ENCODE measurements around the gene DHRS3. TPM values are rescaled to one million over a fixed set of nuclear protein-coding genes. Genes with fewer than 3 reads are reported as not detected.

DHRS3 gene
- total and polyA plus RNA-seq, 10 of the 15 experiments (the other 5 are each of a cell fraction or from before 2014, with no cell fraction given) = 0.23 to 29.7 (median 1.2) TPM

DNA sequence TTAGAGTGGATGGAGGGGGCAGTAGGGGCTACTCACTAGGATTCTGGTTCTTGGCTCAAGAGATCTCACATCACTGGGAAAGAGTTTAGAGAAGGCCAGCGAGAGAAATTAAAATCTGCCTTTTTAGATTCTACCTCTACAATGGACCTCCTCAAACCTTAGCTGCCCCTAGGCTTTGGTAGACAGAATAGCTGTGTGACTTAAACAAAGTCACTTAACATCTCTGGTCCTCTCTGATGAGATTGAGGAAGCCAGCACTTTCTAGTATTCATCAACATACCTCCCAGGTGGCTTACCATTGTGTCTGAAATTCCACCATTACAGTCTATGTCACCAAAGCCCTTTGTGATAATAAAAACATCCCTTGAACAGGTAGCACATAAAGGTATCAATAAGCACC, 44.5 kb upstream of the DHRS3 start:
- H3K79me2 ChIP-seq (ENCODE audit: control insufficient read depth, insufficient read depth, low read length) = no peaks in the 10 kb centered on the region
- no peak overlapping the region for H3K4me2 ChIP-seq (ENCODE audit: control insufficient read depth, insufficient read depth)
- ChIA-PET POLR2A (no interaction called here), SMC1A (ENCODE audit: uncharacterized antibody, unreplicated experiment) (no interaction called here), RAD21 (ENCODE audit: unreplicated experiment) (no interaction called here), CTCF (no interaction called here)
- no peaks in the 10 kb centered on the region for H3K4me1 ChIP-seq (ENCODE audit: control insufficient read depth, insufficient read depth, low read length)
- no peak overlapping the region for H2AFZ ChIP-seq (ENCODE audit: control insufficient read depth, low read depth, low read length)
- H3K9me3 ChIP-seq (replicated peaks; ENCODE audit: control insufficient read depth, insufficient read depth, low read length) = no peaks in the 10 kb centered on the region
- in situ Hi-C loops (cut with MboI) = no loop called here
- intact Hi-C loops (cut with micrococcal nuclease; ENCODE audit: unreplicated experiment) = no loop called here
- no peak for TF ChIP-seq SPI1 (IDR thresholded peaks at IDR 0.05; ENCODE audit: borderline replicate concordance, insufficient read depth, low read depth, low read length)
- TF ChIP-seq TCF12 (IDR thresholded peaks at IDR 0.05; ENCODE audit: low read depth, low read length) = no peak
- TF ChIP-seq FOS (IDR thresholded peaks at IDR 0.05; ENCODE audit: borderline replicate concordance, extremely low read depth, insufficient read length) = no peak
- TF ChIP-seq USF2 (IDR thresholded peaks at IDR 0.05; ENCODE audit: borderline replicate concordance, low read depth, low read length) = no peak
- TF ChIP-seq ZZZ3 (IDR thresholded peaks at IDR 0.05; ENCODE audit: control insufficient read depth, insufficient read length, low read depth) = no peak
- TF ChIP-seq DPF2 (IDR thresholded peaks at IDR 0.05) = no peak
- no peak for TF ChIP-seq HDAC2 (IDR thresholded peaks at IDR 0.05)
- TF ChIP-seq, protein P1, sequence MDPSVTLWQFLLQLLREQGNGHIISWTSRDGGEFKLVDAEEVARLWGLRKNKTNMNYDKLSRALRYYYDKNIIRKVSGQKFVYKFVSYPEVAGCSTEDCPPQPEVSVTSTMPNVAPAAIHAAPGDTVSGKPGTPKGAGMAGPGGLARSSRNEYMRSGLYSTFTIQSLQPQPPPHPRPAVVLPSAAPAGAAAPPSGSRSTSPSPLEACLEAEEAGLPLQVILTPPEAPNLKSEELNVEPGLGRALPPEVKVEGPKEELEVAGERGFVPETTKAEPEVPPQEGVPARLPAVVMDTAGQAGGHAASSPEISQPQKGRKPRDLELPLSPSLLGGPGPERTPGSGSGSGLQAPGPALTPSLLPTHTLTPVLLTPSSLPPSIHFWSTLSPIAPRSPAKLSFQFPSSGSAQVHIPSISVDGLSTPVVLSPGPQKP (IDR thresholded peaks at IDR 0.05; ENCODE audit: low read depth, low read length) = no peak
- TF ChIP-seq, protein P2, sequence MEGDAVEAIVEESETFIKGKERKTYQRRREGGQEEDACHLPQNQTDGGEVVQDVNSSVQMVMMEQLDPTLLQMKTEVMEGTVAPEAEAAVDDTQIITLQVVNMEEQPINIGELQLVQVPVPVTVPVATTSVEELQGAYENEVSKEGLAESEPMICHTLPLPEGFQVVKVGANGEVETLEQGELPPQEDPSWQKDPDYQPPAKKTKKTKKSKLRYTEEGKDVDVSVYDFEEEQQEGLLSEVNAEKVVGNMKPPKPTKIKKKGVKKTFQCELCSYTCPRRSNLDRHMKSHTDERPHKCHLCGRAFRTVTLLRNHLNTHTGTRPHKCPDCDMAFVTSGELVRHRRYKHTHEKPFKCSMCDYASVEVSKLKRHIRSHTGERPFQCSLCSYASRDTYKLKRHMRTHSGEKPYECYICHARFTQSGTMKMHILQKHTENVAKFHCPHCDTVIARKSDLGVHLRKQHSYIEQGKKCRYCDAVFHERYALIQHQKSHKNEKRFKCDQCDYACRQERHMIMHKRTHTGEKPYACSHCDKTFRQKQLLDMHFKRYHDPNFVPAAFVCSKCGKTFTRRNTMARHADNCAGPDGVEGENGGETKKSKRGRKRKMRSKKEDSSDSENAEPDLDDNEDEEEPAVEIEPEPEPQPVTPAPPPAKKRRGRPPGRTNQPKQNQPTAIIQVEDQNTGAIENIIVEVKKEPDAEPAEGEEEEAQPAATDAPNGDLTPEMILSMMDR (IDR thresholded peaks at IDR 0.05 in 2 of 3, conservative IDR thresholded peaks at IDR 0.05 in 1 of 3; ENCODE audit: control insufficient read depth in 2 of 3, extremely low read depth in 1 of 3, insufficient read depth in 1 of 3, low read depth in 3 of 3, low read length in 3 of 3) = no peak
- TF ChIP-seq ZNF622 (IDR thresholded peaks at IDR 0.05) = no peak
- no peak for TF ChIP-seq PML (IDR thresholded peaks at IDR 0.05; ENCODE audit: low read length)
- TF ChIP-seq ZNF274 (IDR thresholded peaks at IDR 0.05; ENCODE audit: insufficient read depth, insufficient read length) = no peak
- TF ChIP-seq NBN (IDR thresholded peaks at IDR 0.05) = no peak
- TF ChIP-seq POLR2AphosphoS2 (IDR thresholded peaks at IDR 0.05; ENCODE audit: low read depth, low read length) = no peak
- TF ChIP-seq MXI1 (IDR thresholded peaks at IDR 0.05; ENCODE audit: low read depth, low read length) = no peak
- TF ChIP-seq ZNF592 (IDR thresholded peaks at IDR 0.05) = no peak
- TF ChIP-seq TBL1XR1 (IDR thresholded peaks at IDR 0.05; ENCODE audit: low read depth, low read length) = no peak
- TF ChIP-seq MEF2A (IDR thresholded peaks at IDR 0.05; ENCODE audit: insufficient read depth, low read depth, low read length) = no peak
- TF ChIP-seq CREB1 (IDR thresholded peaks at IDR 0.05; ENCODE audit: low read depth) = no peak
- 6% methylated on average over 1 of the region's 1 CpG for WGBS (ENCODE audit: insufficient coverage, insufficient replicate concordance, low lambda C conversion rate, missing lambda C conversion rate)
- ATAC-seq (no peak), DNase-seq (ENCODE audit: low read depth, low spot score) (no peak), FAIRE-seq (no peak)
- H4K20me1 ChIP-seq (ENCODE audit: control insufficient read depth, insufficient read depth) = no peaks in the 10 kb centered on the region
- H3K4me3 ChIP-seq = no peak overlapping the region
- H3K9ac ChIP-seq (ENCODE audit: control insufficient read depth, insufficient read depth, low read length) = no peak overlapping the region
- BruUV-seq (replicated peaks) = no TSS peak
- H3K36me3 ChIP-seq (ENCODE audit: control insufficient read depth in 2 of 2, insufficient read depth in 2 of 2, low read length in 1 of 2) = no peaks in the 10 kb centered on the region
- no peak overlapping the region for H3K27ac ChIP-seq (ENCODE audit: control insufficient read depth, insufficient read depth)
- H3K27me3 ChIP-seq (replicated peaks in 1 of 2; ENCODE audit: control insufficient read depth in 2 of 2, insufficient read depth in 2 of 2, low read length in 1 of 2) = no peaks in the 10 kb centered on the region
